ENCODE measurements around the gene FEZF1.

Gene FEZF1

GRCh38 chr7:122261442-122261841 is 43.1 kb downstream of the FEZF1 start:
- no peak for DNase-seq

GRCh38 chr7:122261016-122261415 is 43.5 kb downstream of the FEZF1 start:
- DNase-seq = no peak

GRCh38 chr7:122260336-122260735 is 44.2 kb downstream of the FEZF1 start:
- peak; percentile 14 for DNase-seq

DNA sequence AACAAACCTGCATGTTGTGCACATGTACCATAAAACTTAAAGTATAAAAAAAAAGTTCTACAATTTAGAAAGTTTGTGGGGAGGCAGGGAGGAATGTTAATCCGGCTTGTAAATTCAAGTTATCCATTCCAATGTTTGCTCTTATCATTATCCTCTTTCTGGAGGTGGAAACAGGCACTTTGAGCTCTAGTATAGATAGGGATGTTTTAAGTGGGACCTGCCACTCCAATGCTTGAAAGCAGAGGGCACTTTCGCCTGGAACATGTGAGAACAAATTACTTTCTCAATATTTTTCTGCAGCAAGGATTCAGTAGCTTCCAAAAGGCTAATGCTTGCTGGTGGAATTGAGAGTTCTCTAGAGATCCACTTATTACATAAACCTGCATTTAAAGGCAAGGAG is 45.6 kb downstream of the FEZF1 start:
- DNase-seq = no peak

- DNase-seq = no peak
These were observed 47.5 kb downstream of the FEZF1 start for GRCh38 chr7:122257056-122257455.

DNA sequence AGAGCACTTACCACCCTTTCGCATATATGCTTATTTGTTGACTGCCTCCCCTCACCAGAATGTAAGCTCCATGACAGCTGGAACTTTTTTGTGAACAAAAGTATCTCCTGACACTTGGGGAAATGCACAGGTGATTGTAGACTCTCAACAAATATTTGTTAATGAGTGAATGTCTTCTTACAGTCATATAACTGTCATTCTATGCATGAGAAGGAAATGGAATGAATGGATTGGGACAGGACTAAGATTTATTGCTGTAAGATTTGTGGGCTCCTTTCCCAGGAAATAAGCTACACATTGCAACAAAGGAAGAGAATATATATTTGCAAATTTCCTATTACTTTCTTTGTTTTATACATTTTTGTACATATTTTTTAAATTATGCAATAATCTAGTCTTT is 48.5 kb downstream of the FEZF1 start:
- DNase-seq = no peak

- no peak for DNase-seq
These were observed 49.1 kb downstream of the FEZF1 start for GRCh38 chr7:122255454-122255853.

All from NCI-H1436 treated with DMSO at 0.1 percent for 48 hours (cell line).